Chondrocyte (in vitro differentiated cells): ENCODE measurements around the gene SCN1A. TPM values are rescaled to one million over a fixed set of nuclear protein-coding genes. Genes with fewer than 3 reads are reported as not detected.

Experiments
- DNase-seq: peaks from one replicate; pipeline ENCODE4 v3.0.0; 2021; ENCODE audit warnings: mixed read lengths, low spot score
- H3K27ac Mint-ChIP-seq: one replicate; pipeline ENCODE4 v1.8.0; 2021; ENCODE audit warnings: mild to moderate bottlenecking, moderate library complexity, mixed read lengths; ENCODE audit not compliant: unreplicated experiment
- H3K27me3 Mint-ChIP-seq: 2 replicates; pipeline ENCODE4 v1.8.0; 2021; ENCODE audit warnings: low read depth, mixed read lengths
- H3K36me3 Mint-ChIP-seq: 2 replicates; pipeline ENCODE4 v1.8.0; 2021; ENCODE audit warnings: low read depth, mixed read lengths
- H3K4me1 Mint-ChIP-seq: 2 replicates; pipeline ENCODE4 v1.8.0; 2021; ENCODE audit warnings: low read depth, mild to moderate bottlenecking, mixed read lengths
- H3K4me3 Mint-ChIP-seq: one replicate; pipeline ENCODE4 v1.8.0; 2021; ENCODE audit warnings: mild to moderate bottlenecking, moderate library complexity, mixed read lengths; ENCODE audit not compliant: unreplicated experiment
- H3K9me3 Mint-ChIP-seq: 2 replicates; pipeline ENCODE4 v1.8.0; 2021; ENCODE audit warnings: low read depth, mixed read lengths
- CTCF ChIP-seq: fragments of 200-600 bp; sonication (generic); IDR thresholded peaks from 2 replicates; pipeline ENCODE4 v1.5.0; 2021; ENCODE audit warnings: antibody characterized with exemption, mild to moderate bottlenecking, moderate library complexity
- total RNA-seq: library from RNA; stranded (reverse); gene quantifications from 3 replicates; pipeline ENCODE4 v1.2.1, GENCODE V29; 2021

SCN1A gene
- total RNA-seq, 1 donor from 2014 or later: 0.05 TPM

- no peaks in the 10 kb centered on the region for H3K27me3 Mint-ChIP-seq
- H3K9me3 Mint-ChIP-seq: no peaks in the 10 kb centered on the region
- TF ChIP-seq CTCF: no peak
- no peaks in the 10 kb centered on the region for H3K36me3 Mint-ChIP-seq
- H3K27ac Mint-ChIP-seq: no peak overlapping the region
- H3K4me3 Mint-ChIP-seq: no peak overlapping the region
- DNase-seq: no peak
- peaks cover 10% of the 10 kb centered on the region for H3K4me1 Mint-ChIP-seq
Observed at GRCh38 chr2:166154685-166155338, 27.0 kb upstream of the SCN1A start.

GRCh38 chr2:166152064-166152463, 24.2 kb upstream of the SCN1A start:
- H3K27me3 Mint-ChIP-seq: no peaks in the 10 kb centered on the region
- H3K27ac Mint-ChIP-seq: no peak overlapping the region
- no peaks in the 10 kb centered on the region for H3K36me3 Mint-ChIP-seq
- H3K9me3 Mint-ChIP-seq: no peaks in the 10 kb centered on the region
- DNase-seq: no peak
- TF ChIP-seq CTCF: no peak
- no peak overlapping the region for H3K4me3 Mint-ChIP-seq
- peaks cover 7% of the 10 kb centered on the region for H3K4me1 Mint-ChIP-seq

GRCh38 chr2:166148500-166149400, 20.9 kb upstream of the SCN1A start:
- Mint-ChIP-seq H3K27me3 (no peaks in the 10 kb centered on the region), H3K36me3 (no peaks in the 10 kb centered on the region), H3K4me3 (no peak overlapping the region), H3K9me3 (no peaks in the 10 kb centered on the region), H3K27ac (no peak overlapping the region), H3K4me1 (peaks cover 7% of the 10 kb centered on the region)
- TF ChIP-seq CTCF: no peak
- no peak for DNase-seq

GRCh38 chr2:166147883-166148282, 20.1 kb upstream of the SCN1A start:
- H3K4me1 Mint-ChIP-seq: no peaks in the 10 kb centered on the region
- H3K4me3 Mint-ChIP-seq: no peak overlapping the region
- no peak for TF ChIP-seq CTCF
- H3K36me3 Mint-ChIP-seq: no peaks in the 10 kb centered on the region
- no peak for DNase-seq
- H3K9me3 Mint-ChIP-seq: no peaks in the 10 kb centered on the region
- no peaks in the 10 kb centered on the region for H3K27me3 Mint-ChIP-seq
- H3K27ac Mint-ChIP-seq: no peak overlapping the region

GRCh38 chr2:166144071-166144470, 16.3 kb upstream of the SCN1A start:
- Mint-ChIP-seq H3K36me3 (no peaks in the 10 kb centered on the region), H3K9me3 (no peaks in the 10 kb centered on the region), H3K27ac (no peak overlapping the region), H3K4me3 (no peak overlapping the region), H3K4me1 (no peaks in the 10 kb centered on the region), H3K27me3 (no peaks in the 10 kb centered on the region)
- no peak for TF ChIP-seq CTCF
- no peak for DNase-seq
